ENCODE data around the gene ADGRB3. TPM values are rescaled to one million over a fixed set of nuclear protein-coding genes. Genes with fewer than 3 reads are reported as not detected.

ADGRB3 gene
- total RNA-seq, 1 experiment from 2014 or later: 7.7 TPM

DNA sequence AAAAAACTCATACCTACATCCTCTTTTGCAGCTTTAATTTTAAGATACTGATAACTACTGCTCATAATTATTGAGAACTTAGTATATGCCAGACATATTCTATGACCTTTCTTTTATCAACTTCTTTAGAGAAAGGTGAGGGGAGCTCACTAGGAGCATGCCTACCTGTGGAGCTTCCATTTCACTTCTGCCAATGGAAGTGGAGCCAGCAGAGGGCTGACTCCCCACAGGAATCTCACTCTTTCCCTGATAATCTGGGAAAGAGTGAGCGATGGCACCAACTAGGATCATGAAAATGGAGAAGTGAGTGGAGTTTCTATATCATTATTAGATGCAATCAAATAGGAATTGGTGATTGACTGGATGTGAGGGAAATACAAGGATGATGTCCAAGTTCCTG lies 676.8 kb downstream of the ADGRB3 start:
- no TSS peak for BruUV-seq (replicated peaks)
- DNase-seq (ENCODE audit: low spot score): no peak
- H3K4me1 ChIP-seq (ENCODE audit: insufficient read depth, low read length, poor library complexity, severe bottlenecking): peaks cover 15% of the 10 kb centered on the region
- H3K36me3 ChIP-seq (ENCODE audit: insufficient read depth, low read length, poor library complexity, severe bottlenecking): no peaks in the 10 kb centered on the region
- ChIA-PET CTCF (no interaction called here), POLR2A (ENCODE audit: low non-redundant PET) (no interaction called here)
- H3K27me3 ChIP-seq (replicated peaks; ENCODE audit: insufficient read depth, low read depth, low read length, poor library complexity): no peaks in the 10 kb centered on the region
- no peaks in the 10 kb centered on the region for H3K9me3 ChIP-seq (ENCODE audit: low read depth, low read length, poor library complexity, severe bottlenecking)
- H3K27ac ChIP-seq (ENCODE audit: low read depth, low read length, poor library complexity, severe bottlenecking): no peak overlapping the region
- no peak for TF ChIP-seq EZH2 (IDR thresholded peaks at IDR 0.05; ENCODE audit: borderline replicate concordance, low read depth, low read length, poor library complexity, severe bottlenecking)
- TF ChIP-seq, protein P1, sequence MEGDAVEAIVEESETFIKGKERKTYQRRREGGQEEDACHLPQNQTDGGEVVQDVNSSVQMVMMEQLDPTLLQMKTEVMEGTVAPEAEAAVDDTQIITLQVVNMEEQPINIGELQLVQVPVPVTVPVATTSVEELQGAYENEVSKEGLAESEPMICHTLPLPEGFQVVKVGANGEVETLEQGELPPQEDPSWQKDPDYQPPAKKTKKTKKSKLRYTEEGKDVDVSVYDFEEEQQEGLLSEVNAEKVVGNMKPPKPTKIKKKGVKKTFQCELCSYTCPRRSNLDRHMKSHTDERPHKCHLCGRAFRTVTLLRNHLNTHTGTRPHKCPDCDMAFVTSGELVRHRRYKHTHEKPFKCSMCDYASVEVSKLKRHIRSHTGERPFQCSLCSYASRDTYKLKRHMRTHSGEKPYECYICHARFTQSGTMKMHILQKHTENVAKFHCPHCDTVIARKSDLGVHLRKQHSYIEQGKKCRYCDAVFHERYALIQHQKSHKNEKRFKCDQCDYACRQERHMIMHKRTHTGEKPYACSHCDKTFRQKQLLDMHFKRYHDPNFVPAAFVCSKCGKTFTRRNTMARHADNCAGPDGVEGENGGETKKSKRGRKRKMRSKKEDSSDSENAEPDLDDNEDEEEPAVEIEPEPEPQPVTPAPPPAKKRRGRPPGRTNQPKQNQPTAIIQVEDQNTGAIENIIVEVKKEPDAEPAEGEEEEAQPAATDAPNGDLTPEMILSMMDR (conservative IDR thresholded peaks at IDR 0.05; ENCODE audit: low read depth, low read length): 0 out of 2 replicates have a peak, but pooled peaks have one; percentile 17
- no peak overlapping the region for H3K4me3 ChIP-seq (ENCODE audit: low read depth, low read length, poor library complexity, severe bottlenecking)
- intact Hi-C loops (cut with micrococcal nuclease; ENCODE audit: unreplicated experiment): no loop called here

DNA sequence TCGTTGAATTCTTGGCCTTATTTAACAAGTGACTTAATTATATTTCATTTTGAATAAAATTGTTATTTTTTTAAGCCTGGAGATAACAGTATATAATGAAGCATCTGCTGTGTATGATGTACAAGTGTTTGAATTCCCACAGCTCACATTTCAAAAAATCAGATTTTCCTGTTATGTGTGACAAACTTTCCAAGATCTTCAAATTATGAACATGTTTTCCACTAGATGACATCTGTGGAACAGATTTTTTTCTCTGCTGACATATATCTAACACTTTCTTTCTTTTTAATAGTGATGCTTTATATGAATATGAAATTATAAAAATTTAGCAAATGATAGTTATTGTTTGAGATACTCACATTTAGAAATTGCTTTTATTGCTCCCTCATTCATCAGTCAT lies 678.9 kb downstream of the ADGRB3 start:
- Histone ChIP-seq H3K27ac (ENCODE audit: low read depth, low read length, poor library complexity, severe bottlenecking) (no peak overlapping the region), H3K4me3 (ENCODE audit: low read depth, low read length, poor library complexity, severe bottlenecking) (no peak overlapping the region), H3K36me3 (ENCODE audit: insufficient read depth, low read length, poor library complexity, severe bottlenecking) (no peaks in the 10 kb centered on the region), H3K9me3 (ENCODE audit: low read depth, low read length, poor library complexity, severe bottlenecking) (no peaks in the 10 kb centered on the region), H3K27me3 (replicated peaks; ENCODE audit: insufficient read depth, low read depth, low read length, poor library complexity) (no peaks in the 10 kb centered on the region), H3K4me1 (ENCODE audit: insufficient read depth, low read length, poor library complexity, severe bottlenecking) (peaks cover 15% of the 10 kb centered on the region)
- TF ChIP-seq, protein P1 (conservative IDR thresholded peaks at IDR 0.05; ENCODE audit: low read depth, low read length): no peak
- no peak for TF ChIP-seq EZH2 (IDR thresholded peaks at IDR 0.05; ENCODE audit: borderline replicate concordance, low read depth, low read length, poor library complexity, severe bottlenecking)
- intact Hi-C loops (cut with micrococcal nuclease; ENCODE audit: unreplicated experiment): no loop called here
- DNase-seq (ENCODE audit: low spot score): no peak
- CTCF ChIA-PET: no interaction called here
- BruUV-seq (replicated peaks): no TSS peak
- POLR2A ChIA-PET (ENCODE audit: low non-redundant PET): no interaction called here

DNA sequence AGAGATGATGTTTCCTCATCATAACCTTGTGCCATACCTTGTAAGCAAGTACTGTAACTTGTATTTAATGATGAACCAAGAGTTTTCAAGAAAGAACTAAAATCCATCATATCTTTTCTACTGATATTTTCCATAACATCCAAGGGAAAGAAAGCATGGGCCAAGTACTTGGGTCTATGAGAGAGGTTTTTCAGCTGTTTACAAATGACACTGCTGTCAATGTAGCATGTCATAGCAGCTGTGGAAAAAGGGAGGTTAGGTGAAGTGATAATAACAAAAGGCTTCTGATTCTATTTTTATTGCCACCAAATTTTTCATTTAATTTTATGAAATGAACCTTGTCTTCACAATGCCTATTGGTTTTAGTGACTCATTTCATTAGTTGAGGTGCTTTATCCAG lies 679.4 kb downstream of the ADGRB3 start:
- intact Hi-C loops (cut with micrococcal nuclease; ENCODE audit: unreplicated experiment): no loop called here
- no TSS peak for BruUV-seq (replicated peaks)
- no peak overlapping the region for H3K4me3 ChIP-seq (ENCODE audit: low read depth, low read length, poor library complexity, severe bottlenecking)
- H3K27ac ChIP-seq (ENCODE audit: low read depth, low read length, poor library complexity, severe bottlenecking): no peak overlapping the region
- H3K9me3 ChIP-seq (ENCODE audit: low read depth, low read length, poor library complexity, severe bottlenecking): no peaks in the 10 kb centered on the region
- CTCF ChIA-PET: no interaction called here
- H3K4me1 ChIP-seq (ENCODE audit: insufficient read depth, low read length, poor library complexity, severe bottlenecking): peaks cover 14% of the 10 kb centered on the region
- DNase-seq (ENCODE audit: low spot score): no peak
- H3K36me3 ChIP-seq (ENCODE audit: insufficient read depth, low read length, poor library complexity, severe bottlenecking): no peaks in the 10 kb centered on the region
- TF ChIP-seq EZH2 (IDR thresholded peaks at IDR 0.05; ENCODE audit: borderline replicate concordance, low read depth, low read length, poor library complexity, severe bottlenecking): no peak
- TF ChIP-seq, protein P1 (conservative IDR thresholded peaks at IDR 0.05; ENCODE audit: low read depth, low read length): no peak
- POLR2A ChIA-PET (ENCODE audit: low non-redundant PET): no interaction called here
- H3K27me3 ChIP-seq (replicated peaks; ENCODE audit: insufficient read depth, low read depth, low read length, poor library complexity): no peaks in the 10 kb centered on the region

Data from A673 (cell line).